Activated B cell treated with CpG ODN at 0.5 μM for 24 hours (primary cell): ENCODE measurements around the gene DNAH2. TPM values are rescaled to one million over a fixed set of nuclear protein-coding genes. Genes with fewer than 3 reads are reported as not detected.

Experiments
- ATAC-seq: fragments of 200-7000 bp; cut with Tn5 transposase; one replicate; pipeline ENCODE4 v1.10.0; 2021; ENCODE audit warnings: low read depth, mild to moderate bottlenecking, moderate library complexity
- CTCF ChIA-PET: fragments of 350-600 bp; sonication (Branson Sonifier 250); formaldehyde crosslinking; loops from one replicate; lab custom pipeline; 2021; ENCODE audit warnings: antibody characterized with exemption; lab: Charles Lee
- POLR2A ChIA-PET: fragments of 350-600 bp; sonication (Branson Sonifier 250); formaldehyde crosslinking; loops from one replicate; lab custom pipeline; 2021; ENCODE audit warnings: antibody characterized with exemption; lab: Charles Lee
- DNase-seq: peaks from one replicate; pipeline ENCODE4 v3.0.0; 2022
- H3K27ac Mint-ChIP-seq: one replicate; pipeline ENCODE4 v1.8.0; 2020; ENCODE audit warnings: mixed read lengths
- H3K27me3 Mint-ChIP-seq: one replicate; pipeline ENCODE4 v1.8.0; 2021; ENCODE audit warnings: mixed read lengths
- H3K36me3 Mint-ChIP-seq: one replicate; pipeline ENCODE4 v1.8.0; 2021; ENCODE audit warnings: low read depth, mixed read lengths
- H3K4me1 Mint-ChIP-seq: one replicate; pipeline ENCODE4 v1.8.0; 2021; ENCODE audit warnings: mixed read lengths
- H3K4me3 Mint-ChIP-seq: one replicate; pipeline ENCODE4 v1.8.0; 2020; ENCODE audit warnings: mild to moderate bottlenecking, mixed read lengths
- H3K9me3 Mint-ChIP-seq: one replicate; pipeline ENCODE4 v1.8.0; 2020; ENCODE audit warnings: mixed read lengths
- CTCF ChIP-seq: fragments of 200-600 bp; IDR thresholded peaks from one replicate; pipeline ENCODE4 v1.8.0; 2022; ENCODE audit warnings: antibody characterized with exemption, mild to moderate bottlenecking
- intact Hi-C: fragments of 100-400 bp; cut with micrococcal nuclease; formaldehyde crosslinking; loops from one replicate; pipeline ENCODE4 v1.15.1; 2024
- total RNA-seq: library from RNA; stranded (reverse); gene quantifications from 2 replicates; pipeline ENCODE4 v1.2.3, GENCODE V29; 2022

DNAH2 gene
- total RNA-seq, 1 donor from 2014 or later = not detected

GRCh38 chr17:7816926-7817642 lies 99.5 kb downstream of the DNAH2 start:
- intact Hi-C loops = no loop called here
- ATAC-seq = no peak

GRCh38 chr17:7817643-7817964 lies 100.1 kb downstream of the DNAH2 start:
- Mint-ChIP-seq H3K4me3 (no peak overlapping the region), H3K9me3 (no peaks in the 10 kb centered on the region), H3K27ac (no peak overlapping the region), H3K4me1 (no peaks in the 10 kb centered on the region), H3K36me3 (no peaks in the 10 kb centered on the region), H3K27me3 (peaks cover 2% of the 10 kb centered on the region)
- DNase-seq (no peak), ATAC-seq (no peak)
- ChIA-PET CTCF (interaction anchor here (0.7 kb wide), 1 partner anchor 27 kb away, joined by 3 read pairs; no protein-coding TSS in a partner anchor), POLR2A (no interaction called here)
- TF ChIP-seq CTCF = no peak
- intact Hi-C loops = no loop called here

More at GRCh38 chr17:7816926-7817642, 99.5 kb downstream of the DNAH2 start:
- no peak for DNase-seq
- POLR2A ChIA-PET = interaction anchor here (0.6 kb wide), 1 partner anchor 101 kb away, joined by 5 read pairs; no protein-coding TSS in a partner anchor
- Mint-ChIP-seq H3K27ac (no peak overlapping the region), H3K36me3 (no peaks in the 10 kb centered on the region), H3K9me3 (no peaks in the 10 kb centered on the region), H3K4me1 (no peaks in the 10 kb centered on the region), H3K4me3 (no peak overlapping the region), H3K27me3 (peaks cover 2% of the 10 kb centered on the region)
- CTCF ChIA-PET = interaction anchor here (0.7 to 1.0 kb wide), 2 partner anchors 28 to 302 kb away, joined by 3 read pairs; no protein-coding TSS in a partner anchor
- TF ChIP-seq CTCF = no peak

GRCh38 chr17:7818026-7818425 lies 100.5 kb downstream of the DNAH2 start:
- H3K27ac Mint-ChIP-seq = no peak overlapping the region
- no peaks in the 10 kb centered on the region for H3K4me1 Mint-ChIP-seq
- TF ChIP-seq CTCF = no peak
- DNase-seq (no peak), ATAC-seq (no peak)
- no peaks in the 10 kb centered on the region for H3K27me3 Mint-ChIP-seq
- CTCF ChIA-PET = interaction anchor here (0.8 kb wide), 1 partner anchor 13 kb away, joined by 3 read pairs; no protein-coding TSS in a partner anchor
- intact Hi-C loops = no loop called here
- no peaks in the 10 kb centered on the region for H3K9me3 Mint-ChIP-seq
- H3K36me3 Mint-ChIP-seq = no peaks in the 10 kb centered on the region
- no peak overlapping the region for H3K4me3 Mint-ChIP-seq
- POLR2A ChIA-PET = no interaction called here

- H3K9me3 Mint-ChIP-seq = no peaks in the 10 kb centered on the region
- intact Hi-C loops = no loop called here
- POLR2A ChIA-PET = no interaction called here
These were observed 101.5 kb downstream of the DNAH2 start for GRCh38 chr17:7818746-7819645.

More at GRCh38 chr17:7818746-7819645, 101.5 kb downstream of the DNAH2 start:
- H3K27me3 Mint-ChIP-seq = peaks cover 6% of the 10 kb centered on the region
- no peaks in the 10 kb centered on the region for H3K4me1 Mint-ChIP-seq
- H3K36me3 Mint-ChIP-seq = no peaks in the 10 kb centered on the region
- H3K27ac Mint-ChIP-seq = no peak overlapping the region
- no peak overlapping the region for H3K4me3 Mint-ChIP-seq
- CTCF ChIA-PET = interaction anchor here (0.8 to 2.0 kb wide), 3 partner anchors 14 to 171 kb away, joined by 3 to 5 read pairs (median 4); no protein-coding TSS in a partner anchor
- ATAC-seq = no peak
- TF ChIP-seq CTCF = no peak
- DNase-seq = no peak
